ENCODE results near the gene CXCL3. TPM values are rescaled to one million over a fixed set of nuclear protein-coding genes. Genes with fewer than 3 reads are reported as not detected.

CXCL3 gene
- total RNA-seq, 4 donors from 2014 or later: 1.0 TPM; not detected in 3

GRCh38 chr4:74059161-74059829, 20.8 kb upstream of the CXCL3 start:
- TF ChIP-seq EP300 (IDR thresholded peaks at IDR 0.05) (no peak), CTCF (IDR thresholded peaks at IDR 0.05) (no peak), POLR2AphosphoS5 (IDR thresholded peaks at IDR 0.05) (no peak)
- Histone ChIP-seq H3K4me1 (no peaks in the 10 kb centered on the region), H3K4me3 (no peak overlapping the region), H3K9me3 (no peaks in the 10 kb centered on the region), H3K27me3 (no peaks in the 10 kb centered on the region), H3K27ac (no peak overlapping the region), H3K36me3 (no peaks in the 10 kb centered on the region)
- DNase-seq (ENCODE audit: low spot score in 2 of 2): no peak
- 41% methylated on average over 2 of the region's 2 CpGs for WGBS

GRCh38 chr4:74058048-74058651, 19.7 kb upstream of the CXCL3 start:
- H3K36me3 ChIP-seq: no peaks in the 10 kb centered on the region
- H3K4me1 ChIP-seq: no peaks in the 10 kb centered on the region
- WGBS: 93% methylated on average over 4 of the region's 4 CpGs
- H3K27me3 ChIP-seq: no peaks in the 10 kb centered on the region
- H3K4me3 ChIP-seq: no peak overlapping the region
- DNase-seq (ENCODE audit: low spot score in 2 of 2): no peak
- H3K27ac ChIP-seq: no peak overlapping the region
- H3K9me3 ChIP-seq: no peaks in the 10 kb centered on the region
- TF ChIP-seq CTCF (IDR thresholded peaks at IDR 0.05) (no peak), POLR2AphosphoS5 (IDR thresholded peaks at IDR 0.05) (no peak), POLR2A (IDR thresholded peaks at IDR 0.05) (no peak), EP300 (IDR thresholded peaks at IDR 0.05) (no peak)

GRCh38 chr4:74057588-74057987, 19.1 kb upstream of the CXCL3 start:
- WGBS: 46% methylated on average over 1 of the region's 1 CpG
- H3K4me3 ChIP-seq: no peak overlapping the region
- TF ChIP-seq EP300 (IDR thresholded peaks at IDR 0.05): no peak
- no peak for TF ChIP-seq CTCF (IDR thresholded peaks at IDR 0.05)
- TF ChIP-seq POLR2AphosphoS5 (IDR thresholded peaks at IDR 0.05): no peak
- TF ChIP-seq POLR2A (IDR thresholded peaks at IDR 0.05): no peak
- no peaks in the 10 kb centered on the region for H3K9me3 ChIP-seq
- no peaks in the 10 kb centered on the region for H3K36me3 ChIP-seq
- H3K4me1 ChIP-seq: no peaks in the 10 kb centered on the region
- H3K27me3 ChIP-seq: no peaks in the 10 kb centered on the region
- DNase-seq (ENCODE audit: low spot score in 2 of 2): no peak
- H3K27ac ChIP-seq: no peak overlapping the region

GRCh38 chr4:74056858-74057562, 18.5 kb upstream of the CXCL3 start:
- no peaks in the 10 kb centered on the region for H3K27me3 ChIP-seq
- H3K36me3 ChIP-seq: no peaks in the 10 kb centered on the region
- H3K4me1 ChIP-seq: no peaks in the 10 kb centered on the region
- no peaks in the 10 kb centered on the region for H3K9me3 ChIP-seq
- 71% methylated on average over 4 of the region's 4 CpGs for WGBS
- H3K27ac ChIP-seq: no peak overlapping the region
- DNase-seq (ENCODE audit: low spot score in 2 of 2): no peak
- no peak overlapping the region for H3K4me3 ChIP-seq
- TF ChIP-seq POLR2AphosphoS5 (IDR thresholded peaks at IDR 0.05): no peak
- TF ChIP-seq POLR2A (IDR thresholded peaks at IDR 0.05): no peak
- no peak for TF ChIP-seq CTCF (IDR thresholded peaks at IDR 0.05)
- TF ChIP-seq EP300 (IDR thresholded peaks at IDR 0.05): no peak
